GM21381 (cell line): ENCODE data around the gene EMP2.
A peak's percentile ranks its signal among the peaks of the same experiment; 100 is the strongest.
"Not testable (repeated sequence)": the region's sequence is repeated elsewhere in the genome, so short reads cannot be mapped to it uniquely, and the experiment has no call there.

Experiments
- ATAC-seq: cut with Tn5 transposase; IDR thresholded peaks from one replicate; pipeline ENCODE4 v1.9.1; 2021; ENCODE audit warnings: mild to moderate bottlenecking, moderate library complexity; ENCODE audit not compliant: unreplicated experiment

EMP2 gene

DNA sequence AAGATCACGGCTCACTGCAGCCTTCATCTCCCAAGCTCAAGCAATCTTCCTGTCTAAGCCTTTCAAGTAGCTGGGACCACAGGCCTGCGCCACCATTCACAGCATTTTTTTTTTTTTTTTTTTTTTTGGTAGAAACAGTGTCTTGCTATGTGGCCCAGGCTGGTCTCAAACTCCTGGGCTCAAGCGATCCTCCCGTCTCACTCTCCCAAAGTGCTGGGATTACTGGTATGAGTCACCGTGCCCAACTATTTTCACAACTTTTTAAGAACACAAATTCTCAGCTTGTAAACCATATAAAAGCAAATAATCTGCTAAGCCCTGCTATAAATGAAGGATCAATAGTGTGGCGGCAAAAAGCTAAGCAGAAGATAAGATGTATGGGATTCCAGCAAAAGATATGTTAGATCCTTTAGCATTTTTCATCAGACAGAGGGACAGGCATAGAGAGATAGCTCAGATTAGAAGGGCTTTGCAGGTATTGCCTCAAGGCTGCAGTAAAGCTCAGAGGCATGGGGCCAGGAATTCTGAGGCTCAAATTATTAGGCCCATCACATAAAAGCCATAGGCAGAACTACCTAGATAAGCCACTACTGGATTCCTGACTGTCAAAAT, 55.1 kb downstream of the EMP2 start:
- ATAC-seq, result no peak

DNA sequence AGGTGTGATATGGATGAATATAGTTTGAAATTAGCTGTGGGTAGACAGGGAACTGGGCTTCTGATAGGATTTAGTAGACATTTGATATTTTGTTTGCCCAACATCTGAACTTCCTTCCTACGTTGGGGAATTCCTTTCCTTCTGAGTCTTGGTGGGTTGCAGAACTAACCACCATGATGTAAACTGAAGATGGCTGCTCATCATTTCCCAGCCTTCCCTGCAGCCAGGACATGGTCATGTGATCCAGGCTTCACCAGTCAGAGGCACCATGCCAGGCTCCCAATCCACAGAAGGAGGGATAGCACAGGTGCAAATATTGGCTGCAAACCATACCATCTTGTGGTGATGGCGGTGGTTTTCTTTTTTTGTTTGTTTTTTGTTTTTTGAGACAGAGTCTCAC, 57.4 kb downstream of the EMP2 start:
- no peak for ATAC-seq

DNA sequence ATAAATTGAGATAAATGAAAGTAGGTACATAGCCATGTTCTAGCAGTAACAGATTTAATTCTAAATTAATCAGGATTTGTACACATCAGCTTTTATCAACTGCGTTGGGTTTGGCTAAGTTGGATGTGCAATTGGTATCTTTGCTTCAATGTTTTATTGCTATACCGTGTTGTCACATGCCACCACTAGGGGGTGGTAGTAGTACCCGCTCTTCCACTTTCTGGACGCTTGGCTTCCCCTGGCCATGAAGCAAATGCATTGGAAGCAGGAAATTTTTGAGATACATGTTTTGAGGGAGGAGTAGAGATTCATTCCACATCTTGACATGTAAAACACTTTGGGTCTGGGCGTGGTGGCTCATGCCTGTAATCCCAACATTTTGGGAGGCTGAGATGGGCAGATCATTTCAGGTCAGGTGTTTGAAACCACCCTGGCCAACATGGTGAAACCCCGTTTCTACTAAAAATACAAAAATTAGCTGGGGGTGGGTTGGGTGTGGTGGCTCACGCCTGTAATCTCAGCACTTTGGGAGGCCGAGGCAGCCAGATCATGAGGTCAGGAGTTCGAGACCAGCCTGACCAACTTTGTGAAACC, 58.6 kb downstream of the EMP2 start:
- no peak for ATAC-seq

DNA sequence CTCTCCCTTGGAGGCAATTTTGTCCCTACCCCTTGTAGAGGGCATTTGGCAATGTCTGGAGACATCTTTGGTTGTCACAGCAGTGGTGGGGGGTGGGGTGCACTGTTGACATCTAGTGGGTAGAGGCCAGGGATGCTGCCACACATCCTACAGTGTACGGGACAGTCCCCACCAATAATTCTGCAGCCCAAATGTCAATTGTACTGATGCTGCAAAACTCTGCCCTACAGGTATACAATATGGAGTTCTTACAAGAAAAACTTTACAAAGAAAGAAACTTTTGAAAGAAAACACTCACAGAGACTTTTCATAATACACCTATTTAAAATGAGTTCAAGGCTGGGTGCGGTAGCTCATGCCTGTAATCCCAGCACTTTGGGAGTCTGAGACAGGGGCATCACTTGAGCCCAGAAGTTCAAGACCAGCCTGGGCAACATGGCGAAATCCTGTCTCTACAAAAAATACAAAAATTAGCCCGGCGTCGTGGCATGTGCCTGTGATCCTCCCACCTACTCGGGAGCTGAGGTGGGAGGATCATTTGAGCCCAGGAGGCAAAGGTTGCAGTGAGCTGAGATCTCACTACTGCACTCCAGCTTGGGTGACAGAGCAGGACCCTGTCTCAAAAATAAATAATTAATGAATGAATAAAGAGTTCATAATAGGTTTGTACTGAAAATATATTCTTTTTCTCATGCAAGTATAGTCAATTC, 59.4 kb downstream of the EMP2 start:
- ATAC-seq, result no peak

DNA sequence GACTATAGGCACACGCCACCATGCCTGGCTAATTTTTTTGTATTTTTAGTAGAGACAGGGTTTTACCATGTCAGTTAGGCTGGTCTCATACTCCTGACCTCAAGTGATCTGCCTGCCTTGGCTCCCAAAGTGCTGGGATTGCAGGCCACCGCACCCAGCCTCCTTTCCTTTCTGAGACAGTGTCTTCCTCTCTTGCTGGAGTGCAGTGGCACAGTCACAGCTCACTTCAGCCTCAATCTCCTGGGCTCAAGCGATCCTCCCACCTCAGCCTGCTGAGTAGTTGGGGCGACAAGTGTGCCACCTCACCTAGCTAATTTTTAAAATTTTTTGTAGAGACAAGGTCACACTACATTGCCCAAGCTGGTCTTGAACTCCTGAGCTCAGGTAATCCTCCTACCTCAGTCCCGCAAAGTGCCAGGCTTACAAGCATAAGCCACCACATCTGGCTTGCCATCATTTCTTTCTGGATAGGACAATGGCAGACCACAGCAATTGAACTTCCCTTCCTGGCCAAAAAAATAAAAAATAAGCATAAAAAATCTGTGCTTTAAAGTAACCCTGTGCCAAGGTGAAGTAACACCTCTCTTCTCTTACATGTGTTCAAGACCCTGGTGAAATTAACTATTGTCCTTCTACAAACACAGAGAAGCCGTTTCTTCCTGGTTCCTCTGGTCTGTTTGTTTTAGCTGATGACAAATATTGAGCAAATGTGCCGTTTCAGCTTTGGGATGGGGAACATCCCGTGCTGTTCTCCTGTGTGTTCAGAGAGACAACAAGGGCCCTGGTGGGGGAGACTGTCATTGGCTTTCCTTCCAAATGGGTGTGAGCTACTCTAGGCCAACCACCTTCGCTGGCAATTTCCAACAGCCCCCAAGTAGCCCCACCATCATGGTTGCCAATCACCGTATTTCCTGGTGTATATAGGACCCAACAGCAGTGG, 60.2 kb downstream of the EMP2 start:
- no peak for ATAC-seq

DNA sequence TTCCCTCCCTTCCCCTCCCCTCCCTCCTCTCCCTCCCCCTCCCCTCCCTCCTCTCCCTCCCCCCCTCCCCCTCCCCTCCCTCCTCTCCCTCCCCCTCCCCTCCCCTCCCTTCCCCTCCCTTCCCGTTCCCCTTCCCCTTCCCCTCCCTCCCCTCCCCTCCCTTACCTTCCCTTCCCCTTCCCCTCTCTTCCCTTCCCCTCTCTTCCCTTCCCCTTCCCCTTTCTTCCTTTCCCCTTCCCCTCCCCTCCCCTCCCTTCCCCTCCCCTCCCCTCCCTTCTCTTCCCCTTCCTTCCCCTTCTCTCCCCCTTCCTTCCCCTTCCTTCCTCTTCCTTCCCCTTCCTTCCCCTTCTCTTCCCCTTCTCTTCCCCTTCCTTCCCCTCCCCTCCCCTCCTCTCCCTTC, 61.1 kb downstream of the EMP2 start:
- no peak for ATAC-seq

DNA sequence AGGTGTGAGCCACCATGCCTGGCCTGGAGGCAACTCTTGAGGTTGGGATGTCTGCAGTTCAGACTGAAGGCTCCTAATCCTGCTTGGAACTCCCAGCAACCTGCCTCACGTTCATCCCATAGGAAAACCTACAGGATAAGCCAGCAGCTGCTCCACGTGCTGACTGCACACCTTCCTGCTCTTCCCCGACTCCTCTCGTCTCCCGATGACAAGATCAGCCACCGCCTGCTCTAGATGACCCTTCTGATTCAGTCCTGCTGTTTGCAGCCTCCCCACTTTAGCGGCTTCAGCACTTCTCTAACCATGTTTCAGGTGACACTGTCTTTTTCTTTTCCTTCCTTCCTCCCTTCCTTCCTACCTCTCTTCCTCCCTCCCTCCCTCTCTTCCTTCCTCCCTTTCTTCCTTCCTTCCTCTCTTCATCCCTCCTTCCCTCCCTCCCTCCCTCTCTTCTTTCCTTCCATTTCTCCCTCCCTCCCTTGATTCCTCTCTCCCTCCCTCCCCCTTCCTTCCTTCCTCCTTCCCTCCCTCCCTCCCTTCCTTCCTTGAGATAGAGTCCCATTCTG, 61.8 kb downstream of the EMP2 start:
- ATAC-seq, result no peak

DNA sequence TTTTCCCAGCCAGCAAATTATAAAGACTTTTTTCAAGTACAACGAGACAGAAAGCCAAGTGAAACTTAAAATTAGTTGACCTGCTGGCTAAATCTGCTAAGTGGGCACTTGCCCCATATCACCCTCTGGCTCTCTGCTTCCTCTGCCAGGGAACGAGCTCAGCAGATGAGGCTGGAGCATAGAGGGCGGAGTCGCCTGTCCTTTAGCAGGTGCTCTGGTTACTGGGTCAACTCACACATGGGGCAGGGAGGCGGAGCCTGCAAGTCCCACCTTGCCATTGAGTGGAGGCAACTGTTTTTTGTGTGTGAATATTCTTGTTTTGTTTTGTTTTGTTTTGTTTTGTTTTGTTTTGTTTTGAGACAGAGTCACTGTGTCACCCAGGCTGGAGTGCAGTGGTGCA, 62.5 kb downstream of the EMP2 start:
- no peak for ATAC-seq

DNA sequence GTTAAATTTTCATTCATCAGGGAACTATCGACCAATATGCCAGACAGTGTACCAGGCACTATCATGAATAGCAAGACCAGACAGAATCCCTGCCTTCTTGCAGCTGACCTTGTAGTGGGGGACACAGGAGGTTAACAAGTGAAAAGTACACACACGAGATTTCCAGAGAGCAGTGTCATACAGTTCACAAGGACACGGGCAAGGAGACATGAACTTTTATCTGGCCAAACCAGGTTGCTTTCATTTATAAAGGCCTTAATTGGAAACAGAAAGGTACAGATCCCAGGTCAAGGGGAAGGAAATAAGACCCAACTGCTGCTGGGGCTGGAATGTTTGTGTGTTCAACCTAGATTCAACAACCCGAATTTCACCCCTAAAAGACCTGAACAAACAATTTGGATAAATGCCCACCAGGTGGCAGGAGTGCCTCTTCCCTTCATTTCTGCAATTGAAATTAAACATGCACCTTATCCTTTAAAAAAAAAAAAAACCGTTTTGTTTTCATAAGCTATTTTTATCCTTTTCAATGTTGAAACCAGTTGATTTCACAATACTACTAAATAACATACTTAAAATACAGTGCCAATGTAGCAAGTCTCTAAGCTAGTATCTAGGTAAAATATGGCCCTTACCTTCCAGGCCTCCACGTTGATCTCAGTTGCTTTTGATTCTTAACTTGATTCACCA, 65.9 kb downstream of the EMP2 start:
- ATAC-seq, result no peak

DNA sequence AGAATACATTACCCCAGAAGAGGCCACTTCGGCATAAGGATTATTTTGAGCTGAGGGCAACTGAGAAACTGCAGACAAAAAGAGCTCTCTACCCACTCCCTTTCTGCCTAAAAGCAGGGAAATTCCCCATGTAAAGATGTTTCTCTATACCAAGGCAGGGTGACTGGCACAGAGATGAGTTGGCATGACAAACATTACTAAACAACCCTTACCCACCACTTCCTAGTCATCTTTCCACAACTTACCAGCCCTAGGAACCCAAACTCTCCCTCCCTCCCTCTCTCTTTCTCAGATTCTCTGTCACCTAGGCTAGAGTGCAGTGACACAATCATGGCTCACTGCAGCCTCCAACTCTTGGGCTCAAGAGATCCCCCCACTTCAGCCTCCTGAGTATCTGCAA, 68.6 kb downstream of the EMP2 start:
- no peak for ATAC-seq

DNA sequence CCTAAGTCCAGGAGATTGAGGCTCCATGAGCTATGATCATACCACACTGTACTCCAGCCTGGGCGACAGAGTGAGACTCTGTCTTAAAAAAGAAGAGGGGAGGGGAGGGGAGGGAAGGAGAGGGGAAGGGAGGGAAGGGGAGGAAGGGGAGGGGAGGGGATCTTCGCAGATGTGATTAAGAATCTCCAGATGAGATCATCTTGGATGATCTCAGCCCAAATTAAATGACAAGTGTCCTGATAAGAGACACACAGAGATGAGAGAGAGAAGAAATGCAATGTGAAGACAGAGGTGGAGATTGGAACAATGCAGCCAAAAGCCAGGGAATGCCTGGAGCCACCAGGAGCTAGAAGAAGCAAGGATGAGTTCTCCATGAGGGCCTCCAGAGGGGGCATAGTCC, 70.1 kb downstream of the EMP2 start:
- ATAC-seq, result no peak

DNA sequence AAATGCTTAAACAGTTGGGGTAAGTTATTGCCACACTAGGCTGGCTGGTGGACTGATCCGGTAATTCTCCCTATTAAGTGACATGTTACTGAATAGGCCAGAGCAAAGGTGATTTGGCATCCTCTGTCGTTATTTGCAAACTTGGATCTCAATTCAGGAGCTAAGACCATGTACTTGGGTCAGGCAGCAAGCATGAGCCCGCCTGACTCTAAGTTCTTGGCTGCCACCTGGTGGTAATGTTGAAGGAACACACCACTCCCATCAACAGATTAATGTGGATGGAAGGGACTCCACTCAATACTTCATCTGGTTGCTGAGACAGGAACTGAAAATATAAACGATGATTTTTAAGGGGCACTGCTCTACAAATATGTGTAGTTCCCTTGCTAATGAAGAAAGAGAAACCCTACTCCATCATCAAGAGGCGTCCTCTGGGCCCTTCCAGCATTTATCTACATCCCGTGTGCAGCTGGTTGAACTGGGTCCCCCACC, 70.8 kb downstream of the EMP2 start:
- ATAC-seq, result peak; percentile 91

DNA sequence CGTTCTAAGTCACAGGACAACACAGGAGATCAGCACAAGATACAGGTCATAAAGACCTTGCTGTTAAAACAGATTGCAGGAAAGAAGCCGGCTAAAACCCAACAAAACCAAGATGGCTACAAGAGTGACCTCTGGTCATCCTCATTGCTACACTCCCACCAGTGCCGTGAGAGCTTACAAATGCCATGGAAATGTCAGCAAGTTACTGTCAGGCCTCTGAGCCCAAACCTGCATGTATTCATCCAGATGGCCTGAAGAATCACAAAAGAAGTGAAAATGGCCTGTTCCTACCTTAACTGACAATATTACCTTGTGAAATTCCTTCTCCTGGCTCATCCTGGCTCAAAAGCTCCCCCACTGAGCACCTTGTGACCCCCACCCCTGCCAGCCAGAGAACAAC, 75.1 kb downstream of the EMP2 start:
- ATAC-seq, result not testable (repeated sequence)

DNA sequence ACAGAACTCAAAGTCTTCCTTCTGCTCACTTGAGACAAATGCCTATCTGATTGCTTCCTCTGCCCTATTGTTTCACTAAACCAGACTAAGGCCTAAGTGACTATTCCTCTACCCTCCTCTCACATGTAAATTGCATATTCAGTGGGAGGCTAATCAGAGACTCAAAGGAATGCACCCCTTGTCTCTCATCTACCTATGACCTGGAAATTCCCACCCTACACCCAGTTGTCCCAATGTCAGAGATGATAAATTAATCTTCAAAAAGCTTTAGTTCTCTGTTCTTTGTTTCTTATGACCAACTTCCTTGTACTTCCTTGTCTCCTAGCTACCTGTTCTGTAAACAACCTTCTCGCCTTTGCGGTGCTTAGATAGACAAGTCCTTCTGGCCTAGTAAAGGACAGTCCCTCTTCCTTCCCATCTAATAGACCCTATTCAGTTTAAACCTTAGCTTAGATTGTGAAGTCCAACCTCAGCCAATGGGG, 76.0 kb downstream of the EMP2 start:
- no peak for ATAC-seq

DNA sequence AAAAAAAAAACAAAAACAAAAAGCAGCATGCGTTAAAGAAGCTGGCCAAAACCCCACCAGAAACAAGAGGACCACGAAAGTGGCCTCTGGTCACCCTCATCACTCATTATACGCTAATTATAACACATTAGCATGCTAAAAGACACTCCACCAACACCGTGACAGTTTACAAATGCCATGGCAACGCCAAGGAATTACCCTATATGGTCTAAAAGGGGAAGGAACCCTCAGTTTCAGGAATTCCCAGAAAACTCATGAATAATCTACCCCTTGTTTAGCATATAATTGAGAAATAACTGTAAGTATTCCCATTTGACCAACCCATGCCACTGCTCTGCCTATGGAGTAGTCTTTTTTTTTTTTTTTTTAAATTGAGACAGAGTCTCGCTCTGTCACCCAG, 77.6 kb downstream of the EMP2 start:
- no peak for ATAC-seq

DNA sequence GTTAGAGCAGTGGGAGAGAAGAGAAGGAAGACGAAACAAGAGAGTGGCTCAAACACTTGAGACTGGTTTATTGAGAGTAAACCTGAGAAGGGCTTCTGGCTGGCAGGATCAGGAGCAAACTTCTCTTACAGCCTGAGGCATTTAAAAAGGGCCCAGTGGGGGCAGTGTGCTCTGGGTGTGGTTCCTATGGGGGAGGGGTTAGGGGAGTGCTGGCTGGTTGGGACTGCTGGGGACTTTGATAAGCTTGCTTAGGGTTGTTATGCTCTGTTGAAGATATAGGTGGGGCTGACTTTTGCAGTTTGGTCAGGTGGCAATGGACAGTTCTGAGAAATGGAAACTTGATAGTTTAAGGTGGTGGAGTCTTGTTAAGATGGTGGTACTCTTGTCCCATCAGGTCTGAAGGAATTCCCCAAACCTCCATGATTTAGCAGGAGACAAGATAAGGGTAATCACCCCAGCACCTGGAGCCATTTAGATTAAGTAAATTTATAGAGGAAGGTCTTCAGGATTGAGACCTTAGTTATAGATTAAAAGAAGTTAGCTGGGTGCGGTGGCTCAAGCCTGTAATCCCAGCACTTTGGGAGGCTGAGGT, 79.3 kb downstream of the EMP2 start:
- no peak for ATAC-seq

DNA sequence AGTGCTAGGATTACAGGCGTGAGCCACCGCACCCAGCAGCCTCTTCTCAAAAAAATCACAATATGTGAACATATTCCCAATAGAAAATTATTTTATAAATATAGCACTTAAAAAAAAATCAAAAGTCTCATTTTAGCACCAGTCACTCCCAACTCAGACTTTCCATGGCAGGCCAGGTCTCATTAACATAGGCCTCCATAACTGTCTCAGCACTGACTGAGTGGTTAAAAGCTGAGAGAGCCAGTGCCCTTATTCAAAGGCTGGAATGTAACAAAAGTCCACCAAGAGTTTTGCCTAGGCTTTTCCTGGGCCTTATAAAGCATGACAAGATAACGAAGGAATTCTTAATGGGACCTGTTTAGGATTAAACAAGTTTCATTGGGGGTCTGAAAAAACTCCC, 79.8 kb downstream of the EMP2 start:
- no peak for ATAC-seq

DNA sequence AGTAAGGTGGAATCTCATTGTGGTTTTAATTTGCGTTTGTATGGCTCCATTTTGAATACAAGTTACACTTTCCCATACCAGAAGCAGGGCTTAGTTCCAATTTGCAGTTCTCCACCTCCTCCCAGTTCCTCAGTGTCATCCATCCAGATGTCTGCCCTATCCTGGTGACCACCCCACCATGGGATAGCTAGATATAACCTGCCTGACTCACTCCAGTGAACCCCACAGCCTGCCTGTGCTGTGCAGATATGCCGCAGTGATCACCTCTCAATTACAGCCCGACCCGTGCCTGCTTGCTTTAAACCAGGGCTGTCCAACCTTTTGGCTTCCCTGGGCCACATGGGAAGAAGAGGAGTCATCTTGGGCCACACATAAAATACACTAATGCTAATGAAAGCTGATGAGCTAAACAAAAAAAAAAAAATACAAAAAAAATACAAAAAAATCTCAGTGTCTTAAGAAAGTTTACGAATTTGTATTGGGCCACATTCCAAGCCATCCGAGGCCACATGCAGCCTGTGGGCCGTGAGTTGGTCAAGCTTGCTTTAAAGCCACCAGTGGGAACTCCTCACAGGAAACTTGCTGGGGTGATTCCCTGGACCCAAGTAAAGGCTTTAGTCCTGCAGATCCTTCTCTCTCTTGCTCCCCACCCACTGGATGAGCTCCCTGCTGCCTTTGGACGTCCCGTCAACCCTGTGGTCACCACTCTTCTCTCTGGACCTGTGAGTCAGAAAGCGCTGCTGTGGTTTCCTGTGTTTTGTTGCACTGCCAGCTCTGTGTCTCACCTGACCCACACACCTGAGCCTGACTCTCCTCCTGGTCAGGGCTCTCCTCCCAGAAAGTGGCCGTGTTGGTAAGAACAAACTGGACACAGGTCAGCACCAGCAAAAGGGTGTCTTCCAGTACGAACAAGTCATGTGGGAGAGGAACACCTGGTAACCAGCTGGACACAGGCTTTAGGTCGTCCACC, 83.0 kb downstream of the EMP2 start:
- ATAC-seq, result no peak

DNA sequence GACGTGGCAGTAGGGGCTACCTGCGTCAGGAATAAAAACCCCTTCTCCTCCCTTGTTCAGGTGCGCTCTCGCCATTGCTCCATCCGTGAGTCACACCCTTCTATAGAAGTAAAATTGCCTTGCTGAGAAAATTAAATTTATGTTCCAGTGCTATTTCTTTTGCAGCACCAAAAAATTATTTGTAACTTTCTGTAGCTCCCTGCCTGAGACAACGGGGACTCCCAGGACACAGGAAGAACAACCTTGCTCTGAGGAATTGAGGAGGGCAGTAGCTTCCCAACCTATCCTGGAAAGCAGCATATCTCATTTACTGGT, 85.4 kb downstream of the EMP2 start:
- no peak for ATAC-seq
